GM12874 (cell line): ENCODE data around the gene GPS2.

Source experiments
- CTCF ChIP-seq: IDR thresholded peaks from 2 replicates; pipeline ENCODE4 v1.5.1; 2011; ENCODE audit warnings: low read depth, mild to moderate bottlenecking, control low read depth, low read length, moderate library complexity; ENCODE audit not compliant: insufficient read depth

Gene GPS2

GRCh38 chr17:7312432-7313087 lies 2.6 kb downstream of the GPS2 start:
- TF ChIP-seq CTCF: no peak

- TF ChIP-seq CTCF: no peak
Observed at GRCh38 chr17:7311110-7311705, 4.0 kb downstream of the GPS2 start.

GRCh38 chr17:7309628-7310027 lies 5.5 kb downstream of the GPS2 start:
- no peak for TF ChIP-seq CTCF

GRCh38 chr17:7308625-7309433 lies 6.3 kb downstream of the GPS2 start:
- TF ChIP-seq CTCF: no peak

- TF ChIP-seq CTCF: peak; percentile 5; the same call in 1 of the 2 replicates
Observed at GRCh38 chr17:7307686-7308624, 7.2 kb downstream of the GPS2 start.

- no peak for TF ChIP-seq CTCF
Observed at GRCh38 chr17:7306911-7307685, 8.1 kb downstream of the GPS2 start, which contains the start of gene EIF5A. EIF5A (plus strand) TSS chr17:7307628; CDS start chr17:7309636, 2,008 bp downstream.
